Keratinocyte (primary cell): Measurements from ENCODE around the gene CFL1. TPM values are rescaled to one million over a fixed set of nuclear protein-coding genes. Genes with fewer than 3 reads are reported as not detected.
A peak's percentile ranks its signal among the peaks of the same experiment; 100 is the strongest.

Experiments
- DNase-seq: peaks from one replicate; pipeline ENCODE4 v3.0.0-alpha.2; 2011; ENCODE audit warnings: low read depth, missing footprints, low spot score
- FAIRE-seq: peaks from 2 replicates; lab custom pipeline; 2011; peaks lifted over from hg19 to GRCh38; lab: Jason Lieb, UNC
- H2AFZ ChIP-seq: 2 replicates; pipeline ENCODE4 v1.6.0; 2012; ENCODE audit warnings: low read length, control low read depth, inconsistent platforms; ENCODE audit not compliant: control insufficient read depth
- H3K27ac ChIP-seq: 2 replicates; pipeline ENCODE4 v1.5.1; 2011; ENCODE audit warnings: low read length; ENCODE audit not compliant: control insufficient read depth, insufficient read depth
- H3K27me3 ChIP-seq: 3 replicates; pipeline ENCODE4 v1.6.0; 2011; ENCODE audit warnings: low read length; ENCODE audit not compliant: control insufficient read depth, insufficient read depth; ENCODE audit errors: extremely low read depth
- H3K36me3 ChIP-seq, 2 experiments: 2 replicates in 1 of 2; 3 replicates in 1 of 2; pipeline ENCODE4 v1.5.1; 2011; ENCODE audit warnings: low read length in 2 of 2, mild to moderate bottlenecking in 1 of 2; ENCODE audit not compliant: control insufficient read depth in 2 of 2, insufficient read depth in 2 of 2; ENCODE audit errors: extremely low read depth in 1 of 2
- H3K4me1 ChIP-seq: 3 replicates; pipeline ENCODE4 v1.5.1; 2011; ENCODE audit warnings: low read length; ENCODE audit not compliant: control insufficient read depth, insufficient read depth; ENCODE audit errors: extremely low read depth
- H3K4me2 ChIP-seq: 3 replicates; pipeline ENCODE4 v1.6.0; 2011; ENCODE audit warnings: low read depth, low read length; ENCODE audit not compliant: control insufficient read depth, insufficient read depth; ENCODE audit errors: extremely low read depth
- H3K4me3 ChIP-seq, 3 experiments: fragments of 200-600 bp in 1 of 3; sonication (generic) in 1 of 3; 2 replicates in 2 of 3; 3 replicates in 1 of 3; pipeline ENCODE4 v1.5.1; 2011 to 2016; ENCODE audit warnings: low read length in 3 of 3, mild to moderate bottlenecking in 3 of 3, control low read depth in 2 of 3, inconsistent platforms in 1 of 3, low read depth in 1 of 3, mixed read lengths in 1 of 3, mixed run types in 1 of 3, moderate library complexity in 1 of 3; ENCODE audit not compliant: control insufficient read depth in 2 of 3, insufficient read depth in 2 of 3; ENCODE audit errors: extremely low read depth in 1 of 3
- H3K79me2 ChIP-seq: 2 replicates; pipeline ENCODE4 v1.6.0; 2012; ENCODE audit warnings: low read length; ENCODE audit not compliant: control insufficient read depth, insufficient read depth
- H3K9ac ChIP-seq: 3 replicates; pipeline ENCODE4 v1.6.0; 2011; ENCODE audit warnings: low read length; ENCODE audit not compliant: control insufficient read depth, insufficient read depth; ENCODE audit errors: extremely low read depth
- H3K9me1 ChIP-seq: 3 replicates; pipeline ENCODE4 v1.6.0; 2011; ENCODE audit warnings: low read length; ENCODE audit not compliant: control insufficient read depth, insufficient read depth; ENCODE audit errors: extremely low read depth
- H3K9me3 ChIP-seq: 2 replicates; pipeline ENCODE4 v1.5.1; 2012; ENCODE audit warnings: low read depth, low read length; ENCODE audit not compliant: control insufficient read depth
- H4K20me1 ChIP-seq: 3 replicates; pipeline ENCODE4 v1.6.0; 2011; ENCODE audit warnings: low read length; ENCODE audit not compliant: control insufficient read depth, insufficient read depth; ENCODE audit errors: extremely low read depth
- EZH2 ChIP-seq: IDR thresholded peaks from one replicate; pipeline ENCODE4 v1.6.1; 2012; ENCODE audit warnings: inconsistent platforms, mild to moderate bottlenecking, low read length, moderate library complexity
- dilution Hi-C: fragments of 300-500 bp; cut with MboI; formaldehyde crosslinking; loops from one replicate; pipeline ENCODE4 v1.7.0; 2020; ENCODE audit warnings: low sequenced_read_pairs; ENCODE audit not compliant: extremely low pct_ligation_motif_present
- polyA plus RNA-seq, 5 experiments: library from polyadenylated mRNA; depleted of rRNA in 3 of 5; stranded (reverse) in 3 of 5; stranded (forward) in 1 of 5; unstranded in 1 of 5; fragments of >200 nt; gene quantifications; 1 replicate in 1 of 5; 2 replicates in 3 of 5; 3 replicates in 1 of 5; pipeline versions ENCODE4 v1.2.1 to v1.2.3, GENCODE V29; 2011 to 2012; ENCODE audit warnings: missing spikeins in 2 of 5, low read depth in 1 of 5, low replicate concordance in 1 of 5
- TF ChIP-seq, protein P1 (sequence below), 3 experiments: IDR thresholded peaks in 1 of 3; conservative IDR thresholded peaks in 1 of 3; optimal IDR thresholded peaks in 1 of 3; 2 replicates in 2 of 3; 3 replicates in 1 of 3; pipeline versions ENCODE3 to v1.5.1; 2011; ENCODE audit warnings: low read length in 3 of 3, mild to moderate bottlenecking in 3 of 3, moderate library complexity in 2 of 3, control low read depth in 1 of 3, inconsistent platforms in 1 of 3; ENCODE audit not compliant: insufficient read depth in 2 of 3; ENCODE audit errors: extremely low read depth in 1 of 3

Gene CFL1
- polyA plus RNA-seq, 1 donor (not counting 4 experiments of a cell fraction or from before 2014, with no cell fraction given) = 1,236 TPM

DNA sequence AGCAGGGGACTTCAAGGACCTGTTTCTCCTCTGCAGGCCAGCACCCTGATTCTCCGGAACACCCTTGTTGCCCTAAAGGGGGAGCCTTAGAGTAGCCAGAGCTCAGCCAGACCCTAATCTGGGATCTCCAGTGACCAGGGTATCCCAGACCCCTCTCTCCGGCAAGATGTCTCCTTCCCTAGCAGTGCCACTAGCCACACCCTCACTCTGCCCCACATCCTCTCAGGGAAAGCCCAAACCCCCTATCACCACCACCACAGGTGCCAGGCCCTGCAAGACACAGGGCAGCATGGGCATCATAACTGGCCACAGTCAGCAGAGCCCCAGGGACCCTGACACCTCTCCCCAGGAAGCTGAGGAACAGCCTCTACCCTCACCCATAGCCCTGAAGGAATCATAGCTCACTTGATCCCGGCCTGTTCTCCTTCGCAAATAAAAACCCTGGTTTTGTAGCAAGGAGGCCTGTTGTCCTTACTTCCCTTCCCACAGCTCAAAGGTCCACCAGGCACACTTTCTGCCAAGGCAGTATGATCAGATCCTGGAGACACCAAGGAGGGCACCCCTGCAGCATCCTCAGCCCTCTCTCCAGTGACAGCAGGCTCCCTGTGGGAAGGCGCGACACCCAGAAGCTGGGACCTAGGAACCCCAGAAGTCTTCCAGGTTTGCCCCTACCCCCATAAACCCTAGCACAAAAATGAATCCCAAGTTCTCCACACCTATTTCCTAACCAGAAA is 4.6 kb downstream of the CFL1 start:
- FAIRE-seq = no peak
- H3K4me1 ChIP-seq = peaks cover 14% of the 10 kb centered on the region
- no peaks in the 10 kb centered on the region for H3K9me3 ChIP-seq

DNA sequence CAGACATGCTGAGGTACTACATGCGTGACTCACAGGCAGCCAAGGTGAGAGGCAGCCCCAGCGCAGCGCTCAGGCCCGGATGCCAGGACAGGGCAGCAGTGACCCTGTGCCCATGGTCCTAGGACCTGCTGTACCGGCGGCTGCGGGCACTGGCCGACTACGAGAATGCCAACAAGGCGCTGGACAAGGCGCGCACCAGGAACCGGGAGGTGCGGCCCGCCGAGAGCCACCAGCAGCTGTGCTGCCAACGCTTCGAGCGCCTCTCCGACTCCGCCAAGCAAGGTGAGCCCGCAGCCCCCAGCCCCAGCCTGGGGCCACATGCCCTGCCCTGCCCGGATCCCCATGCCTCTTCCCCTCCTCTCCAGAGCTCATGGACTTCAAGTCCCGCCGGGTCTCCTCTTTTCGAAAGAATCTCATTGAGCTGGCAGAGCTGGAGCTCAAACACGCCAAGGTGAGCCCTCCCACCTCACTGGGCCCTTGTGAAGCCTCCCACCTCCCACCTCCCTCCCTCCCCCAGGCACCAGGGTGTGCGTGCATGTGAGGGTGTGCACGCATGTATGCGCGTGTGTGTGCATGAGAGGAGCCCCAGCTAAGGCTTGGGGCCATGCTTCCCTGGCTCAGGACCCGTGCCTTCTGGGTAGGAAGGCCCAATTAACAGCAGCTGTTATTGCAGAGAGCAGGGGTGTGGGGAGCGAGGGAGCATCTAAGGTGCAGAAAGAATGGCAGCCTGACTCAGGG is 5.3 kb downstream of the CFL1 start:
- Histone ChIP-seq H3K4me2 (no peak overlapping the region), H3K27ac (no peak overlapping the region), H3K36me3 (peaks cover 35 to 46% of the 10 kb centered on the region in 2 experiments), H3K9ac (no peak overlapping the region), H3K9me1 (peaks cover 7% of the 10 kb centered on the region), H3K9me3 (no peaks in the 10 kb centered on the region), H4K20me1 (peaks cover 50% of the 10 kb centered on the region), H2AFZ (no peak overlapping the region), H3K4me3 (no peak overlapping the region), H3K27me3 (no peaks in the 10 kb centered on the region), H3K79me2 (peaks cover 41% of the 10 kb centered on the region), H3K4me1 (peaks cover 14% of the 10 kb centered on the region)
- DNase-seq (no peak), FAIRE-seq (no peak)
- TF ChIP-seq, protein P1, sequence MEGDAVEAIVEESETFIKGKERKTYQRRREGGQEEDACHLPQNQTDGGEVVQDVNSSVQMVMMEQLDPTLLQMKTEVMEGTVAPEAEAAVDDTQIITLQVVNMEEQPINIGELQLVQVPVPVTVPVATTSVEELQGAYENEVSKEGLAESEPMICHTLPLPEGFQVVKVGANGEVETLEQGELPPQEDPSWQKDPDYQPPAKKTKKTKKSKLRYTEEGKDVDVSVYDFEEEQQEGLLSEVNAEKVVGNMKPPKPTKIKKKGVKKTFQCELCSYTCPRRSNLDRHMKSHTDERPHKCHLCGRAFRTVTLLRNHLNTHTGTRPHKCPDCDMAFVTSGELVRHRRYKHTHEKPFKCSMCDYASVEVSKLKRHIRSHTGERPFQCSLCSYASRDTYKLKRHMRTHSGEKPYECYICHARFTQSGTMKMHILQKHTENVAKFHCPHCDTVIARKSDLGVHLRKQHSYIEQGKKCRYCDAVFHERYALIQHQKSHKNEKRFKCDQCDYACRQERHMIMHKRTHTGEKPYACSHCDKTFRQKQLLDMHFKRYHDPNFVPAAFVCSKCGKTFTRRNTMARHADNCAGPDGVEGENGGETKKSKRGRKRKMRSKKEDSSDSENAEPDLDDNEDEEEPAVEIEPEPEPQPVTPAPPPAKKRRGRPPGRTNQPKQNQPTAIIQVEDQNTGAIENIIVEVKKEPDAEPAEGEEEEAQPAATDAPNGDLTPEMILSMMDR (optimal IDR thresholded peaks at IDR 0.05 in 1 of 3, IDR thresholded peaks at IDR 0.05 in 1 of 3, conservative IDR thresholded peaks at IDR 0.05 in 1 of 3; ENCODE audit: extremely low read depth in 1 of 3, insufficient read depth in 2 of 3, low read length in 3 of 3) = no peak
- no peak for TF ChIP-seq EZH2
- dilution Hi-C loops = no loop called here

More for the DNA sequence above, 4.6 kb downstream of the CFL1 start:
- no peak overlapping the region for H3K27ac ChIP-seq
- peaks cover 7% of the 10 kb centered on the region for H3K9me1 ChIP-seq
- peaks cover 35 to 46% of the 10 kb centered on the region in 2 experiments for H3K36me3 ChIP-seq
- TF ChIP-seq EZH2 = no peak
- TF ChIP-seq, protein P1 (optimal IDR thresholded peaks at IDR 0.05 in 1 of 3, IDR thresholded peaks at IDR 0.05 in 1 of 3, conservative IDR thresholded peaks at IDR 0.05 in 1 of 3; ENCODE audit: extremely low read depth in 1 of 3, insufficient read depth in 2 of 3, low read length in 3 of 3) = peak; percentile 7 to 15 (median 8)
- peaks cover 50% of the 10 kb centered on the region for H4K20me1 ChIP-seq
- no peak overlapping the region for H3K4me3 ChIP-seq
- no peak overlapping the region for H2AFZ ChIP-seq
- no peak overlapping the region for H3K9ac ChIP-seq
- peaks cover 44% of the 10 kb centered on the region for H3K79me2 ChIP-seq
- no peak for DNase-seq
- dilution Hi-C loops = no loop called here
- no peaks in the 10 kb centered on the region for H3K27me3 ChIP-seq
- H3K4me2 ChIP-seq = no peak overlapping the region
